Measurements from ENCODE around the gene MAN2C1.

MAN2C1 gene

GRCh38 chr15:75368689-75369239 is 357 bp upstream of the MAN2C1 start:
- TF ChIP-seq CTCF (IDR thresholded peaks at IDR 0.05; ENCODE audit: low read length): no peak
- no peak for TF ChIP-seq EZH2phosphoT487 (IDR thresholded peaks at IDR 0.05; ENCODE audit: low read length)
- no peak for TF ChIP-seq EZH2 (optimal IDR thresholded peaks at IDR 0.05; ENCODE audit: low read depth, low read length)
- Histone ChIP-seq H3K4me2 (ENCODE audit: low read depth, low read length) (peak overlapping the region; percentile 87), H3K36me3 (replicated peaks; ENCODE audit: insufficient read depth, low read length) (0 out of 2 replicates have a peak, but pooled peaks cover 7% of the 10 kb centered on the region), H3K4me1 (ENCODE audit: low read length) (peaks cover 16% of the 10 kb centered on the region), H3K79me2 (ENCODE audit: low read length) (peaks cover 25% of the 10 kb centered on the region), H2AFZ (ENCODE audit: low read length) (peak overlapping the region; percentile 52), H3K27me3 (replicated peaks; ENCODE audit: insufficient read depth, low read length) (no peaks in the 10 kb centered on the region), H3K4me3 (ENCODE audit: low read length) (peak overlapping the region; percentile 86), H3K9ac (ENCODE audit: low read length) (peak overlapping the region; percentile 85), H3K9me3 (replicated peaks; ENCODE audit: insufficient read depth, low read length) (no peaks in the 10 kb centered on the region), H3F3A (ENCODE audit: insufficient read depth, low read length) (peaks cover 18% of the 10 kb centered on the region), H3K27ac (ENCODE audit: low read length) (peak overlapping the region; percentile 94), H4K20me1 (ENCODE audit: insufficient read depth, low read length) (no peaks in the 10 kb centered on the region), H3K9me2 (replicated peaks; ENCODE audit: insufficient read depth, low read length) (no peaks in the 10 kb centered on the region)
- no peak for DNase-seq

- H3F3A ChIP-seq (ENCODE audit: insufficient read depth, low read length): peaks cover 18% of the 10 kb centered on the region
- no peak overlapping the region for H3K27ac ChIP-seq (ENCODE audit: low read length)
- H2AFZ ChIP-seq (ENCODE audit: low read length): peak overlapping the region; percentile 37; the same call in 1 of the 2 replicates
- peaks cover 16% of the 10 kb centered on the region for H3K4me1 ChIP-seq (ENCODE audit: low read length)
- H3K27me3 ChIP-seq (replicated peaks; ENCODE audit: insufficient read depth, low read length): no peaks in the 10 kb centered on the region
- H3K9me2 ChIP-seq (replicated peaks; ENCODE audit: insufficient read depth, low read length): no peaks in the 10 kb centered on the region
- peak overlapping the region; percentile 87; the same call in 1 of the 2 replicates for H3K4me2 ChIP-seq (ENCODE audit: low read depth, low read length)
- H3K9me3 ChIP-seq (replicated peaks; ENCODE audit: insufficient read depth, low read length): no peaks in the 10 kb centered on the region
- H4K20me1 ChIP-seq (ENCODE audit: insufficient read depth, low read length): no peaks in the 10 kb centered on the region
- TF ChIP-seq CTCF (IDR thresholded peaks at IDR 0.05; ENCODE audit: low read length) (no peak), EZH2phosphoT487 (IDR thresholded peaks at IDR 0.05; ENCODE audit: low read length) (no peak), EZH2 (optimal IDR thresholded peaks at IDR 0.05; ENCODE audit: low read depth, low read length) (no peak)
- peak overlapping the region; percentile 26; the same call in 1 of the 2 replicates for H3K9ac ChIP-seq (ENCODE audit: low read length)
- 0 out of 2 replicates have a peak, but pooled peaks cover 7% of the 10 kb centered on the region for H3K36me3 ChIP-seq (replicated peaks; ENCODE audit: insufficient read depth, low read length)
- no peak for DNase-seq
- H3K4me3 ChIP-seq (ENCODE audit: low read length): peak overlapping the region; percentile 86
- H3K79me2 ChIP-seq (ENCODE audit: low read length): peaks cover 21% of the 10 kb centered on the region
Measured at GRCh38 chr15:75367406-75367912, 948 bp downstream of the MAN2C1 start.

- Histone ChIP-seq H2AFZ (ENCODE audit: low read length) (no peak overlapping the region), H3K36me3 (replicated peaks; ENCODE audit: insufficient read depth, low read length) (0 out of 2 replicates have a peak, but pooled peaks cover 7% of the 10 kb centered on the region), H3K4me1 (ENCODE audit: low read length) (peaks cover 16% of the 10 kb centered on the region), H3K27ac (ENCODE audit: low read length) (no peak overlapping the region), H3K9ac (ENCODE audit: low read length) (peak overlapping the region; percentile 26; the same call in 1 of the 2 replicates), H3K4me3 (ENCODE audit: low read length) (no peak overlapping the region), H3K9me3 (replicated peaks; ENCODE audit: insufficient read depth, low read length) (no peaks in the 10 kb centered on the region), H3K79me2 (ENCODE audit: low read length) (peaks cover 21% of the 10 kb centered on the region), H4K20me1 (ENCODE audit: insufficient read depth, low read length) (no peaks in the 10 kb centered on the region), H3K27me3 (replicated peaks; ENCODE audit: insufficient read depth, low read length) (no peaks in the 10 kb centered on the region), H3F3A (ENCODE audit: insufficient read depth, low read length) (peaks cover 18% of the 10 kb centered on the region), H3K9me2 (replicated peaks; ENCODE audit: insufficient read depth, low read length) (no peaks in the 10 kb centered on the region), H3K4me2 (ENCODE audit: low read depth, low read length) (peak overlapping the region; percentile 87; the same call in 1 of the 2 replicates)
- no peak for DNase-seq
- TF ChIP-seq EZH2phosphoT487 (IDR thresholded peaks at IDR 0.05; ENCODE audit: low read length) (no peak), CTCF (IDR thresholded peaks at IDR 0.05; ENCODE audit: low read length) (no peak), EZH2 (optimal IDR thresholded peaks at IDR 0.05; ENCODE audit: low read depth, low read length) (no peak)
Measured at GRCh38 chr15:75367006-75367405, 1.4 kb downstream of the MAN2C1 start.
